DLD1 (cell line): ENCODE results near the gene OTUD3.

Experiments
- in situ Hi-C: cut with HindIII; loops from 2 replicates; pipeline ENCODE4 v1.10.0; 2017; ENCODE audit warnings: low sequenced_read_pairs

Gene OTUD3

DNA sequence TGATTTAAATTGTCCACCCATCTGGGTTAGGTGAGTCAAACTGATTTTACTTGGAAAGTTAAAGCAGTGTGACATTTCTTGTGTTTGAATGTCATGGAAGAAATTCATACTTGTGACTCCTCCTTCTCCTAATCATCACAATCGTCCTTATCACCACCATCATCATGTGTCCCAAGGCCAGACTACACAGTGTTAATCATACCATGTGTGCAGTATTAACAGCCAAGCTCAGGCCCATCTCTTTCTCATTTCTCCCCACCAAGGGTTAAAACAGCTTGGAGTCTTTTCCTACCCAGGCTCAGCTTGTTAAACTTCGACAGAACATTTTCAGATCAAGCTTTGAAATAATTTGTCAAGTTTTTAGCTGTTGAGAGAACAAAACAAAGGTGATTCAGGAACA lies 63.7 kb downstream of the OTUD3 start:
- in situ Hi-C loops, result loop anchor here (25.0 kb wide), 1 partner anchor 216 kb away; no protein-coding TSS in a partner anchor

DNA sequence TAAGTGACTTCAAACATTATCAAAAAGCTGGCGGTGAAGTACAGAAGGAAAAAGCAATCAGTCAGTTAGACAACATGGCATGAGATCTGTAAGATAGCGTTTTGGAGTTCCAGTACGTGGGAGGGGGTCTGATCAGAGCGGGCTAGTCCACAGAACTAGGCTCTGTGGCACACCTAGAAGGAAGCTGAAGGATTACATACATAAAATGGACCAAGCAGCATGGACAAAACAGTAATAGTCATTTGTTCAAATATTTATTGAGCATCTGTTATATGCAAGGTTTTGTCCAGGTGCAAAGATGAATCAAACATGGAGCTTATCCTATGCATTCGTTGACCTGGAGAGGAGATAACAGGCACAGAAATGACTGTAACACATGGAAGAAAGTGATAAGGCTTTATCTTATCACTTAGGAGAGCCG lies 64.1 kb downstream of the OTUD3 start:
- in situ Hi-C loops, result loop anchor here (25.0 kb wide), 1 partner anchor 216 kb away; no protein-coding TSS in a partner anchor

DNA sequence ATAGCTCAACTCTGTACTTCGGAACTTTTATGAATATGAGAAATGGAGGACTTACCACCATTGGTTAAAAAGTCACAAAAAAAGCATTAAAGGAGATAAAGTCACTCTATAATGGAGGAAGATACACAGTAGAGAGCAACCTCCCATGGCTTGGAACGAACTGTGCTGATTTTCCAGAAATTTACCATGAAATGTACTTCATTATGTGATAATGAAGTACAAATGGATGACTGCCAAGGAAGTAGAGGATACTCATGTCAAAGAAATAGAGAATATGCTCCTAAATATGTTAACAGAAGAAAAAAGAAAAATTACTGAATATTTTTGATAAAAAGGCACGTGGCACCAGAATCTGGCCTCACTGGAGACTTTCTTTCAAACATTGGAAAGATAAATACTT lies 64.8 kb downstream of the OTUD3 start:
- in situ Hi-C loops, result loop anchor here (25.0 kb wide), 1 partner anchor 215 kb away; no protein-coding TSS in a partner anchor

DNA sequence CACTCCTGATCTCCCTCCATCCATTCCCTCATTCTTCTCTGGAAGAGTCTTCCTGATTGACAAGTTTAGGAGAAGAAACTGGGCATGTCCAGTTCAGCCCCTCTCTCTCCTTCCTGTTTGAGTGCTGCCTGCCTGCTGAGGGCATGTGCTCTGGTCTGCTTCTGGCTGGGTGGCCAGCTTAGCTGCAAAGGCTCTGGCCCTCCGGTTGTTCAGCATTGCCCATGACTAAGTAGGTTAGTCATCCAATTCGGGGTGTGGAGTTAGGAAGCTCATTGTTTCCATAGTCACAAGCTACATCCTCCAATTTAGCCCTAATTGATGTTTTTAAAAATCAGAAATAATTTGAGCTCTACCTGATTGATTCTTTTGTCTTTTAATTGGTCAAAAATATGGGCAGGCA lies 66.8 kb downstream of the OTUD3 start:
- in situ Hi-C loops, result loop anchor here (25.0 kb wide), 1 partner anchor 213 kb away; no protein-coding TSS in a partner anchor

DNA sequence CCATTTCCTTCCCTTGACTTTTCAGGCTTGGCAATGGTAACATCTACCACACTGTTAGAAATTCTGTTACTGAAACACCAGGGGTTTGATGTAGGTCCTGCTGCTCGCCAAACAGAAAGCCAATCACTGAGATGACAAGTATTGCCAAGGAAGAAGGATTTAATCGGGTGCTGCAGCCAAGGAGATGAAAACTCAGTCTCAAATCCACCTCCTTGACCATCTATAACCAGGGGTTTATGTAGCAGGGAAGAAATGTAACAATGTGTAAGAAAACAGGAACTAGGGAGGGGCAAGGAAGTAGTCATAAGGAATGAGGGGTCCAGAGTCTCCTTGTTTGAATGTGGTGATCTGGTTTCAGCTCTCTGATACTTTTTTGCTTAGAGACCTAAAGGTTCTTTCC lies 71.9 kb downstream of the OTUD3 start:
- in situ Hi-C loops, result no loop called here

DNA sequence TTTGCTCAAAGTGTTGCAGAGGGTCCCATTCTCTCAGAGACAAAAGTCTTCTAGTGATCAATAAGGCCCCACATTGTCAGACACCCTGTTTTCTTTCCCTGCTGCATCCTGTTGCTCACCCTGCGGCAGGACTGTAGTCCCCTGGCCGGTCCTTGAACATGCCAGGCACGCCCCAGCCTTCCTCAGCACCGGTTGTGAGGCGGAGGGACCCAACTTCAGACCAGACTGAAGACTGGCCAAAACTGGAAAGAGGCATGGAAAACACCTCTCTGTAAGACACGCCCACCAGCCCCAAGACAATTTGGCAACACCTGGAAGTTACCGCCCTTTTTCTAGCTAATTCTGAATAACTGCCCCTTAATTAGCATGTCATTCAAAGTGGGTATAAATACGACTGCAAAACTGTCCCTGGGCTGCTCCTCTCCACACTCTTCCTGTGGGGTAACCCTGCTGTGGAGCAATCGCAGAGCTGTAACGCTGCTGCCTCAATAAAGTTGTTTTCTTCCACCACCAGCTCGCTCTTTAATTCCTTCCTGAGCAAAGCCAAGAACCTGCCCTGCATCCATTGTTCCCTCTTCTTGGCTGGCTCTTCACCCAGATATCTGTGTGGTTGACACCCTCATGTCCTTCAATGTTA lies 73.5 kb downstream of the OTUD3 start:
- in situ Hi-C loops, result no loop called here

DNA sequence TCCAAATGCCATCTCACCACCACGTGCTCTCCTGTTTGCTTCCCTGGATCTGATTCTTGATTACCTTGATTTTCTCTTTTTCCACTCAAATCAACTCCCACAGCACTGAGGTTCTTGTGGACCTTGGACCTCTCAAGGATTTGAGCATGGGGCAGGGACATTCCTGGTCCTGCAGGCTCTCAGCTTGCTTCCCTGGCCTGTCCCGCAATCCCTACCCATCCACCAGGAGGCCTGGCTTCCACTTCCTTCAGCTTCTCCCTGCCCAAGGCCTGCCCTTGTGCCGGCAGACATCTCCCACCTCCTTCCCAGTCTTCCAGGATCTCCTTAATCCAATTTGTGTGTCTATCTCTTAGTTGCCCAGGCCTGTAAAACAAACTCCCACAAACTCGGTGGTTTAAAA lies 75.6 kb downstream of the OTUD3 start:
- in situ Hi-C loops, result no loop called here

DNA sequence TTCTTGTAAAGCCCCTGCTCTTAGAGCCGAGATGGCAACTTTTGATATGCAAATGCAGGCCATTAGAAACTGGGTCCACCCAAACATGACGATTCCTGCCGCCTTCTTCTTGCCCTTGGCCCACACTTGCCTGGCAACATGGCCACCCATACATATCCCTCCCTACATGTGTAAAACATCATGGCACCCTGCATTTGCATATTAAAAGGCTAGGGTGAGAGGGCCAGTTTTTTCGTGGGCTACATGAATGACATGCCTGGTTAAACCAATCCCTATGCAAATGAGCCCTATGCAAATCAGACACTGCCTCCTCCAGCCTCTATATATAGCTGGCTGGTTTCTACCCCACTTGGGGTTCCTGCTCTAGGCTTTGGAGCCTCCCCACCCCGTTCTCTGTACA lies 78.4 kb downstream of the OTUD3 start:
- in situ Hi-C loops, result no loop called here
